HCT116 (cell line): ENCODE data around the gene DHRS11. TPM values are rescaled to one million over a fixed set of nuclear protein-coding genes. Genes with fewer than 3 reads are reported as not detected.

Experiments
- ATAC-seq: fragments of 200-7000 bp; cut with Tn5 transposase; 2 replicates; pipeline ENCODE4 v1.9.1; 2020; ENCODE audit warnings: mild to moderate bottlenecking, moderate library complexity
- BruUV-seq: library from RNA; stranded (reverse); fragments of 400-500 nt; replicated peaks from 2 replicates; lab custom pipeline; 2021; lab: Mats Ljungman, UMichigan
- CTCF ChIA-PET: fragments of 300-600 bp; sonication (Branson Sonifier 250); formaldehyde crosslinking; loops from one replicate; lab custom pipeline; 2021; ENCODE audit warnings: antibody characterized with exemption; lab: Charles Lee
- POLR2A ChIA-PET: fragments of 300-600, 350-600 bp; sonication (Branson Sonifier 250); formaldehyde crosslinking; loops from one replicate; lab custom pipeline; 2021; ENCODE audit warnings: antibody characterized with exemption; lab: Charles Lee
- RAD21 ChIA-PET, 2 experiments: fragments of 300-600 bp; sonication (Branson Sonifier 250); formaldehyde crosslinking; loops; one replicate each; lab custom pipeline; 2023; ENCODE audit warnings: low total read pairs in 2 of 2; ENCODE audit not compliant: uncharacterized antibody in 2 of 2, unreplicated experiment in 2 of 2, low non-redundant PET in 1 of 2; lab: Charles Lee
- DNase-seq: peaks from one replicate; pipeline ENCODE4 v3.0.0-alpha.2; 2010; ENCODE audit warnings: low read depth, low spot score
- H2AFZ ChIP-seq: fragments of 200-600 bp; shearing (Covaris generic), sonication (generic); 2 replicates; pipeline ENCODE4 v1.6.1; 2017; ENCODE audit warnings: low read depth, mixed run types, mixed read lengths, antibody characterized with exemption, low read length; ENCODE audit not compliant: poor library complexity, severe bottlenecking
- H3K27ac ChIP-seq: 2 replicates; pipeline ENCODE4 v1.5.1; 2012; ENCODE audit warnings: low read depth, low read length
- H3K27me3 ChIP-seq: fragments of 200-600 bp; sonication (generic); 2 replicates; pipeline ENCODE4 v1.6.1; 2016; ENCODE audit warnings: mixed run types, low read length, mixed read lengths; ENCODE audit not compliant: insufficient read depth
- H3K36me3 ChIP-seq, 2 experiments: fragments of 200-500 bp in 1 of 2; fragments of 200-600 bp in 1 of 2; sonication (Bioruptor generic) in 1 of 2; sonication (generic) in 1 of 2; 2 replicates each; pipeline versions ENCODE4 v1.5.1 to v1.6.1; 2014 to 2016; ENCODE audit warnings: low read length in 2 of 2, inconsistent platforms in 1 of 2, mixed read lengths in 1 of 2, mixed run types in 1 of 2; ENCODE audit not compliant: insufficient read depth in 2 of 2, control insufficient read depth in 1 of 2
- H3K4me1 ChIP-seq, 2 experiments: fragments of 200-600 bp in 1 of 2; sonication (generic) in 1 of 2; 2 replicates each; pipeline versions ENCODE4 v1.5.1 to v1.6.1; 2012 to 2017; ENCODE audit warnings: low read length in 2 of 2, inconsistent platforms in 1 of 2, mild to moderate bottlenecking in 1 of 2, mixed read lengths in 1 of 2, mixed run types in 1 of 2, moderate library complexity in 1 of 2; ENCODE audit not compliant: insufficient read depth in 2 of 2, control insufficient read depth in 1 of 2
- H3K4me2 ChIP-seq: fragments of 200-600 bp; sonication (generic); 2 replicates; pipeline ENCODE4 v1.6.1; 2017; ENCODE audit warnings: mixed run types, low read length, mixed read lengths
- H3K4me3 ChIP-seq, 2 experiments: fragments of 200-600 bp in 1 of 2; sonication (generic) in 1 of 2; replicated peaks in 1 of 2; 2 replicates each; pipeline ENCODE4 v1.5.1; 2011 to 2016; ENCODE audit warnings: low read length in 2 of 2, control low read depth in 1 of 2, low read depth in 1 of 2, mild to moderate bottlenecking in 1 of 2, mixed read lengths in 1 of 2, mixed run types in 1 of 2
- H3K79me2 ChIP-seq: fragments of 200-600 bp; sonication (generic); 2 replicates; pipeline ENCODE4 v1.6.1; 2017; ENCODE audit warnings: mild to moderate bottlenecking, mixed run types, low read length, moderate library complexity, mixed read lengths; ENCODE audit not compliant: insufficient read depth
- H3K9ac ChIP-seq: fragments of 200-600 bp; sonication (generic); 2 replicates; pipeline ENCODE4 v1.6.1; 2016; ENCODE audit warnings: low read length, mixed read lengths
- H3K9me2 ChIP-seq: fragments of 200-600 bp; sonication (generic), shearing (Covaris generic); 2 replicates; pipeline ENCODE4 v1.6.1; 2017; ENCODE audit warnings: mixed run types, mild to moderate bottlenecking, moderate library complexity; ENCODE audit not compliant: insufficient read depth
- H3K9me3 ChIP-seq, 2 experiments: fragments of 200-500 bp in 1 of 2; fragments of 200-600 bp in 1 of 2; sonication (Bioruptor generic) in 1 of 2; sonication (generic) in 1 of 2; 2 replicates each; pipeline ENCODE4 v1.6.1; 2014 to 2017; ENCODE audit warnings: low read length in 2 of 2, mixed read lengths in 2 of 2, inconsistent platforms in 1 of 2, low read depth in 1 of 2, mild to moderate bottlenecking in 1 of 2, mixed run types in 1 of 2, moderate library complexity in 1 of 2; ENCODE audit not compliant: control insufficient read depth in 1 of 2, insufficient read depth in 1 of 2
- H4K20me1 ChIP-seq: fragments of 200-600 bp; sonication (generic), shearing (Covaris generic); 2 replicates; pipeline ENCODE4 v1.6.1; 2017; ENCODE audit warnings: mixed run types, mild to moderate bottlenecking, moderate library complexity; ENCODE audit not compliant: insufficient read depth
- ATF3 ChIP-seq: IDR thresholded peaks from 2 replicates; pipeline ENCODE4 v1.6.1; 2012
- CEBPB ChIP-seq: IDR thresholded peaks from 2 replicates; pipeline ENCODE4 v1.6.1; 2012; ENCODE audit warnings: low read depth
- CTCF ChIP-seq, 3 experiments: fragments of 200-600 bp in 1 of 3; sonication (generic) in 1 of 3; IDR thresholded peaks in 2 of 3; conservative IDR thresholded peaks in 1 of 3; 2 replicates each; pipeline ENCODE4 v1.5.1; 2012 to 2017; ENCODE audit warnings: low read depth in 2 of 3, low read length in 2 of 3, antibody characterized with exemption in 1 of 3, borderline replicate concordance in 1 of 3, control low read depth in 1 of 3, mild to moderate bottlenecking in 1 of 3, mixed read lengths in 1 of 3, mixed run types in 1 of 3, moderate library complexity in 1 of 3; ENCODE audit not compliant: insufficient read depth in 1 of 3
- EGR1 ChIP-seq: IDR thresholded peaks from 2 replicates; pipeline ENCODE4 v1.6.1; 2012; ENCODE audit warnings: low read depth
- FOSL1 ChIP-seq: IDR thresholded peaks from 2 replicates; pipeline ENCODE4 v1.6.1; 2012; ENCODE audit warnings: low read depth
- JUND ChIP-seq: IDR thresholded peaks from 2 replicates; pipeline ENCODE4 v1.6.1; 2012
- MAX ChIP-seq: IDR thresholded peaks from 2 replicates; pipeline ENCODE4 v1.6.1; 2012
- POLR2A ChIP-seq: IDR thresholded peaks from 2 replicates; pipeline ENCODE4 v1.7.0; 2011; ENCODE audit warnings: borderline replicate concordance; ENCODE audit not compliant: insufficient read depth, insufficient read length; ENCODE audit errors: extremely low read depth
- POLR2AphosphoS5 ChIP-seq: IDR thresholded peaks from 2 replicates; pipeline ENCODE4 v1.6.1; 2011; ENCODE audit warnings: mild to moderate bottlenecking, low read depth, low read length, moderate library complexity
- RAD21 ChIP-seq: IDR thresholded peaks from 2 replicates; pipeline ENCODE4 v1.6.1; 2012; ENCODE audit warnings: low read depth, mild to moderate bottlenecking
- SIN3A ChIP-seq: IDR thresholded peaks from 2 replicates; pipeline ENCODE4 v1.6.1; 2012; ENCODE audit warnings: low read depth
- TCF7L2 ChIP-seq: IDR thresholded peaks from 2 replicates; pipeline ENCODE4 v1.7.0; 2011; ENCODE audit warnings: borderline replicate concordance, inconsistent platforms; ENCODE audit not compliant: insufficient read depth, insufficient read length; ENCODE audit errors: extremely low read depth
- ZFX ChIP-seq: fragments of 450-650 bp; IDR thresholded peaks from 2 replicates; pipeline ENCODE4 v1.6.1; 2017
- intact Hi-C: fragments of 100-400 bp; cut with micrococcal nuclease; formaldehyde crosslinking; loops from 2 replicates; pipeline ENCODE4 v1.10.0; 2022
- total RNA-seq: library from RNA; stranded (reverse); gene quantifications from one replicate; pipeline ENCODE4 v1.2.1, GENCODE V29; 2021; ENCODE audit not compliant: unreplicated experiment

Gene DHRS11
- total RNA-seq, 1 experiment from 2014 or later, result 21.5 TPM

- Histone ChIP-seq H3K4me2 (peak overlapping the region; percentile 87), H3K79me2 (peaks cover 53% of the 10 kb centered on the region), H3K9me3 (no peaks in the 10 kb centered on the region), H3K27me3 (no peaks in the 10 kb centered on the region), H2AFZ (no peak overlapping the region), H3K9me2 (no peaks in the 10 kb centered on the region), H4K20me1 (no peaks in the 10 kb centered on the region), H3K9ac (peak overlapping the region; percentile 96), H3K4me1 (peaks cover 11 to 26% of the 10 kb centered on the region in 2 experiments; a peak in 3 of 4 replicates), H3K27ac (peak overlapping the region; percentile 98), H3K36me3 (peaks cover 0 to 6% of the 10 kb centered on the region in 2 experiments; a peak in 2 of 4 replicates), H3K4me3 (peak overlapping the region; percentile 80 to 92)
- ChIA-PET CTCF (interaction anchor here (2.3 kb wide), 1 partner anchor 9 kb away, joined by 16 read pairs; the partner anchor contains the start of genes MYO19 and PIGW), POLR2A (interaction anchor here (0.8 to 2.8 kb wide), 2 partner anchors 9 to 63 kb away, joined by 3 to 30 read pairs; partner anchors contain the start of genes MYO19 and PIGW), RAD21 (no interaction called here)
- ATAC-seq (peak; percentile 6; the same call in 1 of the 2 replicates), DNase-seq (no peak)
- intact Hi-C loops, result no loop called here
- TF ChIP-seq CTCF (IDR thresholded peaks at IDR 0.05 in 2 of 3, conservative IDR thresholded peaks at IDR 0.05 in 1 of 3; ENCODE audit: borderline replicate concordance in 1 of 3, insufficient read depth in 1 of 3, low read depth in 2 of 3, low read length in 2 of 3) (0 out of 6 replicates have a peak, but pooled peaks of 1 of the 3 experiments have one; percentile 8), TCF7L2 (no peak), EGR1 (no peak)
- BruUV-seq, result no TSS peak
Observed at GRCh38 chr17:36544044-36544306, 47.7 kb upstream of the DHRS11 start.

- BruUV-seq, result TSS peak; percentile 82
- Histone ChIP-seq H3K4me2 (peak within 1 kb of the TSS; percentile 97), H3K79me2 (peaks cover 58% of the 10 kb centered on the region), H3K9ac (peak within 1 kb of the TSS; percentile 96), H3K4me3 (peak within 1 kb of the TSS; percentile 80 to 97), H4K20me1 (no peaks in the 10 kb centered on the region), H3K36me3 (peaks cover 0 to 6% of the 10 kb centered on the region in 2 experiments; a peak in 2 of 4 replicates), H3K27ac (peak within 1 kb of the TSS; percentile 98), H3K27me3 (no peaks in the 10 kb centered on the region), H2AFZ (no peak within 1 kb of the TSS), H3K4me1 (peaks cover 11 to 26% of the 10 kb centered on the region in 2 experiments; a peak in 3 of 4 replicates), H3K9me3 (no peaks in the 10 kb centered on the region), H3K9me2 (no peaks in the 10 kb centered on the region)
- RAD21 ChIA-PET, result no interaction called here
- DNase-seq, result peak; percentile 76
- CTCF ChIA-PET, result interaction anchor here (1.3 to 2.3 kb wide), 2 partner anchors 10 to 57 kb away, joined by 4 to 16 read pairs; partner anchors contain the start of genes MRM1, MYO19 and PIGW
- POLR2A ChIA-PET, result interaction anchor here (0.6 to 2.8 kb wide), 9 partner anchors 10 to 1821 kb away, joined by 3 to 30 read pairs (median 4); partner anchors contain the start of genes MRM1, MYO19, PIGW and ZNHIT3
- intact Hi-C loops, result loop anchor here (1.0 to 5.0 kb wide), 2 partner anchors 10 to 58 kb away; partner anchors contain the start of genes MRM1, MYO19 and PIGW
- peak; percentile 76 for ATAC-seq
- peak; percentile 58 for TF ChIP-seq POLR2A
- TF ChIP-seq ATF3, result no peak
- no peak for TF ChIP-seq JUND
- no peak for TF ChIP-seq TCF7L2
- TF ChIP-seq FOSL1, result no peak
- peak; percentile 49; the same call in 1 of the 2 replicates for TF ChIP-seq ZFX
- TF ChIP-seq MAX, result peak; percentile 52; the same call in 1 of the 2 replicates
- peak; percentile 84 for TF ChIP-seq POLR2AphosphoS5
- peak; percentile 88 for TF ChIP-seq EGR1
- TF ChIP-seq CEBPB, result no peak
- no peak for TF ChIP-seq CTCF (IDR thresholded peaks at IDR 0.05 in 2 of 3, conservative IDR thresholded peaks at IDR 0.05 in 1 of 3; ENCODE audit: borderline replicate concordance in 1 of 3, insufficient read depth in 1 of 3, low read depth in 2 of 3, low read length in 2 of 3)
- peak; percentile 76; the same call in 1 of the 2 replicates for TF ChIP-seq SIN3A
- TF ChIP-seq RAD21, result no peak
Observed at GRCh38 chr17:36544307-36545076, 47.2 kb upstream of the DHRS11 start, which contains the start of gene GGNBP2. TSS of gene GGNBP2 (plus strand) at chr17:36544919. CDS start at chr17:36545725, 806 bp downstream.
